Muscle layer of colon (tissue), 2 donors: ENCODE results near the gene PATL2.

ENCODE experiments used
- H3K27ac ChIP-seq: one replicate; pipeline ENCODE4 v1.7.0; 2013; ENCODE audit warnings: low read depth, mild to moderate bottlenecking, low read length, moderate library complexity
- H3K27me3 ChIP-seq, 2 donors: one replicate each; pipeline ENCODE4 v1.7.0; 2013; ENCODE audit warnings: low read length in 2 of 2, mild to moderate bottlenecking in 2 of 2; ENCODE audit not compliant: insufficient read depth in 2 of 2, control insufficient read depth in 1 of 2
- H3K36me3 ChIP-seq: one replicate; pipeline ENCODE4 v1.7.0; 2013; ENCODE audit warnings: mild to moderate bottlenecking, low read length; ENCODE audit not compliant: insufficient read depth
- H3K4me1 ChIP-seq: one replicate; pipeline ENCODE4 v1.7.0; 2013; ENCODE audit warnings: mild to moderate bottlenecking, low read length; ENCODE audit not compliant: insufficient read depth
- H3K4me3 ChIP-seq, 2 donors: one replicate each; pipeline ENCODE4 v1.7.0; 2013; ENCODE audit warnings: low read length in 2 of 2, low read depth in 1 of 2, mild to moderate bottlenecking in 1 of 2, moderate library complexity in 1 of 2
- H3K9ac ChIP-seq: one replicate; pipeline ENCODE4 v1.7.0; 2013; ENCODE audit warnings: low read length
- H3K9me3 ChIP-seq: one replicate; pipeline ENCODE4 v1.7.0; 2013; ENCODE audit warnings: mild to moderate bottlenecking, low read length
- donor health status: abdominal sarcoma.
- donor health status: Adenocarcinoma of cecum.

The PATL2 gene

DNA sequence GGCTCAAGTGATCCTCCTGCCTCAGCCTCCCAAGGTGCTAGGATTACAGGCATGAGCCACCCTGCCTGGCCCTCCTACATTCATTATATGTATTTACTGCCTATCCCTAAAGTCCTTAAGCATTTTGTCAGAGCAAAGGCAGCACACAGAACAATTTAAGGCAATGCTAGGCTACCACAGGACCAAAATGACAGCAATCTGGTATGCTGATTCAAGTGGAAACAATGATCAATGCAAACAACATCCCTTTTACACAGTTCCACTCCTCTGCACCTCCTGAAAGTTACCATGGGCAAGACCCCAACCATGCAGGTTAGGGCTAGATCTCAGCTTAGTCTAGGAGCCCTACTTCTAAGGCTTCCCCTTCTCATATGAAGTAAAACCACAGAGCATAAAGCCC lies 87.9 kb downstream of the PATL2 start:
- Histone ChIP-seq H3K9ac (no peak overlapping the region), H3K27ac (no peak overlapping the region), H3K9me3 (no peaks in the 10 kb centered on the region), H3K36me3 (peaks cover 52% of the 10 kb centered on the region), H3K27me3 (no peaks in the 10 kb centered on the region), H3K4me3 (no peak overlapping the region), H3K4me1 (no peaks in the 10 kb centered on the region)

DNA sequence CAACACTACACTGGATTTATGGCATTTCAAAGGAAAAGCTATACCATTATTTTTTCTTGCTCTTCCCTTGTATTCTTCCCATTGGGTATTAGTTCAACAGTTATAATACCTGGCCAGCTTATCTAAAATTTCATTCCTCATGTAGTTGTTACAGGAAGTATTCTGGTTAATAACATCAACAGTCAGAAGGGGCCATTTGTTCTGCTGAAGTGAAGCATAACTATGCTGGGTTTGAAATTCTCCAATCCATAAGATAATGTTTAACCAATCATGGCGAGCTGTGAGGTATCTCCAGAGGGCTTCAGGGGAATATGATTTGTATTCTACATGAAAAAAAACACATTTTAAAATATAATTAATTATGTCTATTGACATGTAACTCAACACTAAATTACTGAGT lies 91.0 kb downstream of the PATL2 start:
- H3K4me3 ChIP-seq: no peak overlapping the region
- H3K36me3 ChIP-seq: peaks cover 52% of the 10 kb centered on the region
- H3K9me3 ChIP-seq: no peaks in the 10 kb centered on the region
- no peaks in the 10 kb centered on the region for H3K4me1 ChIP-seq
- no peak overlapping the region for H3K9ac ChIP-seq
- H3K27ac ChIP-seq: no peak overlapping the region
- H3K27me3 ChIP-seq: no peaks in the 10 kb centered on the region

DNA sequence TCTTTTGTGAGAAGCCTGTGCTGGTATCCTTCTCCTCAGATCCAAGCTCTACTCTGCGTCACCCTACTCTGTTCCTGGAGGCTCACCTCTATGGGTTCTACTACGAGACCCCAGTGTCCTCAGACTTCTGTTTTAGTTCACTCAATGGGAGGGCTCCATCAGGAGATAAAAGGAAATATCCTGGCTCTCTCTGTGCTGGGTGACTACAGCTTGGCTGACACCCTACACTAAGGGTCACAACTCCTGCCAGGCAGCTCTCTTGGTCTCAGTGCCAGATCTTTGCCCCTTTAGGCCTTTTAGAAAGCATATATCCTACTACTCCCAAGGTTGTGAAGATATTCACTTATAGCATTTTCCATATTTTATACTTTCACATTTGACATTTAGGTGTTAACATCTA lies 94.1 kb downstream of the PATL2 start:
- H3K4me1 ChIP-seq: no peaks in the 10 kb centered on the region
- H3K9ac ChIP-seq: no peak overlapping the region
- H3K36me3 ChIP-seq: peaks cover 58% of the 10 kb centered on the region
- no peaks in the 10 kb centered on the region for H3K9me3 ChIP-seq
- H3K27ac ChIP-seq: no peak overlapping the region
- H3K27me3 ChIP-seq: no peaks in the 10 kb centered on the region
- no peak overlapping the region for H3K4me3 ChIP-seq
